ENCODE data around the gene SMIM14. TPM values are rescaled to one million over a fixed set of nuclear protein-coding genes. Genes with fewer than 3 reads are reported as not detected.

Gene SMIM14
- 30.4 TPM for total RNA-seq

DNA sequence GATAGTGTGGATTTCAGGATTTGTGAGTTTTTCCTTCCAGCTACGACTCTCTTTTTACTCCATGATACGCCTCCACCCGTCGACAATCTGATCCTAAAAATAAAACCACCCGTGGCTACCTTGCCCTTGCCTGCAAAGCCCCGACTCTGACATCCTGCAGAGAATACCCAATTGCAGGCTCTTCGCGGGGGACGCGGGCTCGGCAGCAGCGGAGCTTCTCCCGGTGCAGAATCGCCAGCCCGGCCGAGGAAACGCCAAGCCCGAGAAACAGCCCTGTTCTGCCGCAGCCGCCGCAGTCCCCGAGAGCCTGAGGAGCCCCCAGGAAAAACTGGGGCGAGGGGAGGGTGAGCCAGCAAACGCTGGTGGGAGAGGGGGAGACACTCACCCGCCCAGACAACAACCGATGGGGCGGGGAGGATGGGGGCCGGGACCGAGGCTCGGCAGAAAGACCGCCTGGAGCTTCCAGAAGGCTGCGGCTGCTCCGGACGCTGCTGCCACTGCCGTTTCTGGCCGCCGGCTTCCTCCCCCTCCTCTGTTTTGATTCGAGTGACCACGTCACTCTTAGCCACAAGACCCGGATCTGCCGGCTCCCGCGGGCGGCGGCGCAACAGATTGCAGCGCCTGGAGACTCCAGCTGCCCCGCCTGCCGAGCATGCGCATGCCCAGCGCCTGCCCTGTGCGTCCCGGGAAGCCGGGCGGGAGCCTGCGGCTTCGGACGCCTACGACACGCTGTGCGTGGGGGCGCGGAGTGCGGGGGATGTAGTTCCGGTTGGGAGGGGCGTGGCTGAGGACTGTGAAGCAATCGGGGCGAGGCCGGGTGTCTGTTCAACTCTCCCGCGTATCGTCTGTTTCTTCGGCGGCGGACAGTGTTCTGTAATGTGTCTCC lies at the start of gene SMIM14:
Gene SMIM14 (minus strand): TSS at position 512 of the 886 bp plus-strand sequence. CDS start 33,720 bp downstream, outside the sequence.

DNA sequence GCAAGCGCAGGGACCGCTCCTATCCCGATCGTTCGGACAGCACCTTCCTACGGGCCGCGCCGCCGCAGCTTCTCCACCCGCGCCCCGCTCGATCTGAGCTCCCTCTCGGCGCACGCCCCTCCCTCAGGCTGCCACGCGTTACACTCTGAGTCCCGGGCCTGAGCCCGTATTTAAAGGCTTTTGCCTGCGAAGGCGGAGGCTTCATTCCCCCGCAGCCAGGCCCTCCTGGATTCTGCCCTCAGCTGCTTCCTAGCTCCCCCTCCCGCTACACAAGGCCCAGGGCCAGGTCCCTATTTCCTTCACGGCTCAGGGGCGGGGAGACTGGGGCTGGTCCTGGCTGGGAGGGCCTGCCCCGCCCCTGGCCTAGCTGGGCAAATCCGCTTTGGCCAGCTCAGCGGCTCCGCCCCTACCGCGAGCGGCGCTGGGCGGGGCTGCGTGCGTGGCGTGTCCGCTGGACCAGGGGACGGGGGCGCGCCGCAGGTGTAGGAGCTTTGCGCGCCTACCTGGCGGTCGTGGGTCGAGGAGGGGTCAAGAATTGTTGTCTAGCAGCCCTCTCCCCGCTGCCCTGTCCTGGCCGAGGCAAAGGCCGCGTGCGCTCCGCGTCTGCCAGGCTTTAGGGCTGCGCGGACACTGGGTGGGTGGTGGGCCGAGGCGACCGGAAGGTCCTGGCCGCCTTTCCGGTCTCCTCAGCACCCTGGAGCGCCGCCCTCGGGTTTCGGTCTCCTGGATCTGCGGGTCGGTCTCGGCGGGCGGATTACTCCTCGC lies 111.2 kb downstream of the SMIM14 start, which contains the start of gene UGDH:
Gene UGDH (minus strand): TSS at position 144 of the 765 bp plus-strand sequence. CDS start 5,927 bp downstream, outside the sequence.

Small RNA genes lying within 50 kb of the gene (small RNA-seq; reads per million reads assigned to genes)
- not detected for gene RNU7-11P (ENCODE audit: low replicate concordance)

Other genes with a start within 250 kb of the SMIM14 start
- 0.18 TPM for gene KLB, start 231.9 kb downstream of the SMIM14 start, total RNA-seq
- gene RPL9, start 179.9 kb downstream of the SMIM14 start, total RNA-seq, result 1,202 TPM
- gene LIAS, start 179.8 kb downstream of the SMIM14 start, total RNA-seq, result 20.3 TPM
- gene UGDH, start 111.4 kb downstream of the SMIM14 start, total RNA-seq, result 49.2 TPM
- 31.8 TPM for gene UBE2K, start 59.3 kb upstream of the SMIM14 start, total RNA-seq

All from metanephros (tissue), 2 donors.